Upper lobe of right lung (tissue), 1 donor: Measurements from ENCODE around the gene ARID1B. TPM values are rescaled to one million over a fixed set of nuclear protein-coding genes. Genes with fewer than 3 reads are reported as not detected.
A peak's percentile ranks its signal among the peaks of the same experiment; 100 is the strongest.

ENCODE experiments used
- ATAC-seq: fragments of 200-7000 bp; cut with Tn5 transposase; one replicate; pipeline ENCODE4 v1.9.1; 2020; ENCODE audit warnings: mild to moderate bottlenecking, moderate library complexity
- DNase-seq: peaks from one replicate; pipeline ENCODE4 v3.0.0-alpha.2; 2020
- H3K27ac ChIP-seq: fragments of 200-600 bp; one replicate; pipeline ENCODE4 v1.8.0; 2022
- H3K27me3 ChIP-seq: fragments of 200-600 bp; one replicate; pipeline ENCODE4 v1.8.0; 2022; ENCODE audit warnings: mild to moderate bottlenecking
- H3K36me3 ChIP-seq: fragments of 200-600 bp; one replicate; pipeline ENCODE4 v1.8.0; 2022
- H3K4me1 ChIP-seq: fragments of 200-600 bp; one replicate; pipeline ENCODE4 v1.8.0; 2022
- H3K4me3 ChIP-seq: fragments of 200-600 bp; one replicate; pipeline ENCODE4 v1.8.0; 2022; ENCODE audit warnings: mild to moderate bottlenecking
- H3K9me3 ChIP-seq: fragments of 200-600 bp; one replicate; pipeline ENCODE4 v1.8.0; 2022
- intact Hi-C: fragments of 100-400 bp; cut with DNase I; formaldehyde crosslinking; loops from one replicate; pipeline ENCODE4 v1.11.0; 2022
- total RNA-seq: library from RNA; stranded (reverse); fragmentation: NEBNext Ultra II Directional; extraction: Animal tissue kit (Norgen Biotek cat#: 25700); gene quantifications from one replicate; pipeline ENCODE4 v1.2.1, GENCODE V29; 2021
- TF ChIP-seq, protein P1 (sequence below): fragments of 200-600 bp; IDR thresholded peaks from one replicate; pipeline ENCODE4 v1.8.0; 2022; ENCODE audit warnings: antibody characterized with exemption
- donor health status: DM: no; HTN: yes; CAD: no; lungs with severe emphysema.

The ARID1B gene
- total RNA-seq, 1 donor from 2014 or later, result 80.4 TPM

DNA sequence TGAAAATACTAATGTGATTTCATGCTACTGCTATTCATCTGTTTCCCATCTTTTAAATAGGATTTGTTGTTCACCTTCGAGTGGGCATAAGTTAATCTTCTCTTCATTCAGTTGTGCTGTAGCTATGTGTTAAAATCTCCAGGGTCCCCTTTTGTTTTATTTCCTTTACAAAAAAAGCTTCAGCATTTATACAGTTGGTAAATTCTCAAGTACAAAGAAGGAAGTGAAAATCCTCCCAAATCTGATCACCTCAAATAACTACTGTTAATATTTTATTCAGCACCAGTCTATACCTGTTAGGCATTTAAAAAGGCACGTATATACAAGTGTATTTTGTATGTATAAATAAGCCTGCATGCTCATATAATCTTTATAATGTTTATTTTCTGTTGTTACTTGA is 294.9 kb downstream of the ARID1B start:
- Histone ChIP-seq H3K36me3 (no peaks in the 10 kb centered on the region), H3K9me3 (no peaks in the 10 kb centered on the region), H3K27me3 (no peaks in the 10 kb centered on the region), H3K4me3 (no peak overlapping the region), H3K27ac (no peak overlapping the region), H3K4me1 (peaks cover 25% of the 10 kb centered on the region)
- intact Hi-C loops, result no loop called here
- ATAC-seq (no peak), DNase-seq (no peak)
- TF ChIP-seq, protein P1, sequence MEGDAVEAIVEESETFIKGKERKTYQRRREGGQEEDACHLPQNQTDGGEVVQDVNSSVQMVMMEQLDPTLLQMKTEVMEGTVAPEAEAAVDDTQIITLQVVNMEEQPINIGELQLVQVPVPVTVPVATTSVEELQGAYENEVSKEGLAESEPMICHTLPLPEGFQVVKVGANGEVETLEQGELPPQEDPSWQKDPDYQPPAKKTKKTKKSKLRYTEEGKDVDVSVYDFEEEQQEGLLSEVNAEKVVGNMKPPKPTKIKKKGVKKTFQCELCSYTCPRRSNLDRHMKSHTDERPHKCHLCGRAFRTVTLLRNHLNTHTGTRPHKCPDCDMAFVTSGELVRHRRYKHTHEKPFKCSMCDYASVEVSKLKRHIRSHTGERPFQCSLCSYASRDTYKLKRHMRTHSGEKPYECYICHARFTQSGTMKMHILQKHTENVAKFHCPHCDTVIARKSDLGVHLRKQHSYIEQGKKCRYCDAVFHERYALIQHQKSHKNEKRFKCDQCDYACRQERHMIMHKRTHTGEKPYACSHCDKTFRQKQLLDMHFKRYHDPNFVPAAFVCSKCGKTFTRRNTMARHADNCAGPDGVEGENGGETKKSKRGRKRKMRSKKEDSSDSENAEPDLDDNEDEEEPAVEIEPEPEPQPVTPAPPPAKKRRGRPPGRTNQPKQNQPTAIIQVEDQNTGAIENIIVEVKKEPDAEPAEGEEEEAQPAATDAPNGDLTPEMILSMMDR, result no peak

- no peaks in the 10 kb centered on the region for H3K9me3 ChIP-seq
- H3K4me1 ChIP-seq, result peaks cover 14% of the 10 kb centered on the region
- no peaks in the 10 kb centered on the region for H3K27me3 ChIP-seq
- TF ChIP-seq, protein P1, result no peak
- H3K36me3 ChIP-seq, result no peaks in the 10 kb centered on the region
- H3K27ac ChIP-seq, result no peak overlapping the region
- intact Hi-C loops, result no loop called here
- H3K4me3 ChIP-seq, result no peak overlapping the region
- ATAC-seq, result no peak
- DNase-seq, result no peak
Observed at GRCh38 chr6:157073596-157073995, 296.4 kb downstream of the ARID1B start.

GRCh38 chr6:157074969-157075368 is 297.8 kb downstream of the ARID1B start:
- peaks cover 12% of the 10 kb centered on the region for H3K4me1 ChIP-seq
- no peak overlapping the region for H3K4me3 ChIP-seq
- no peak for ATAC-seq
- H3K9me3 ChIP-seq, result no peaks in the 10 kb centered on the region
- intact Hi-C loops, result no loop called here
- TF ChIP-seq, protein P1, result no peak
- no peak for DNase-seq
- H3K27me3 ChIP-seq, result no peaks in the 10 kb centered on the region
- H3K27ac ChIP-seq, result no peak overlapping the region
- H3K36me3 ChIP-seq, result no peaks in the 10 kb centered on the region

DNA sequence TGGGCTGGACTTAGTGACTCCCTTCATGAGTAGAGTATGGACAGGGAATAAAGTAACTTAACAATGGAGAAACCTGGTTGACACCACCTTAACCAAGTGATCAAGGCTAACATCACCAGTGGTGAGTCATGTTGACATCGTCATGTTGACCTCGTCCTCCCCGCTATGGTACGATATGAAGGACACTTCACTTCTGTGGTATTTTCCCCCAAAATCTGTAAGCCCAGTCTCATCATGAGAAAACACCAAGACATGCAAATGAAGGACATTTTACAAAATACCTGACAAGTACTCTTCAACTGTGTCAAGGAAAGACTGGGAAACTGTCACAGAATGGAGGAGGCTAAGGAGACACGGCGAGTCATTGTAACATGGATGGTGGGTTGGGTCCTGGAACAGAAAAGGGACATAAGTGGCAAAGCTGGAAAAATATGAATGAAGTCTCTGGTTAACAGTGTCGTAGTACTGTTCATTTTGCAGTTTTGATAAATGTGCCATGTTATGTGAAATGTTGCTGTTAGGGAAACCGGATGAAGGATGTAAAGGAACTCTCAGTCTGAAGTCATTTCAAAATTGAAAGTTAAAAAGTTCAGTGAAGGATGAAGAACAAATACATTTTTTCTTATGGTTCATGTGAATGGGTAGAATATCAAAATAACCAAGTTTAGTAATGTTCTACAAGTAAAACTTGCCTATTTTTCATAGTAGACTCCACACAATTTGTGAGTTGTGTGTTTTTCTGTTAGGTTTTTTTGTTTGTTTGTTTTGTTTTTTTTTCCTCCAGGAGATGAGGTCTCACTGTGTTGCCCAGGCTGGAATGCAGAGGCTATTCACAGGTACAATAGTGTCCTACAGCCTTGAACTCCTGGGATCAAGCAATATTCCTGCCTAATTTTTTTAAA is 298.6 kb downstream of the ARID1B start:
- intact Hi-C loops, result no loop called here
- ATAC-seq, result peak; percentile 21
- H3K4me1 ChIP-seq, result peaks cover 4% of the 10 kb centered on the region

DNA sequence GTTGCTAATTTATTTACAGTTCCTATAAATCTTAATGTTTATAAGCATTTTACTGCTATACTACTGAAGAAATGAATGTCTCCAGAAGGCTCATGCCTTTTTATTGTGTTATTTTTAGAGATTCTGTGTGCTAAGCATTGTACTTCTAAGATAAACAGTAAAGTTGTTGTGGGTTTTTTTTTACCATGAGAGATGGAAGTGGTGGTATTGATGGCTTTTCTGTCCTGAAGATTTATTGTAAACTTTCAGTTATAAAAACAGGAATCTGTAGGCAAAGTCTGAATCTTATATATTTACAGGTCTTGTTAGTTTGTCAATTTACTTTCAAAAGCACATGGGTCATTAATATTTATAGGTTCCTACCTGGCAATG is 299.3 kb downstream of the ARID1B start:
- no peak for ATAC-seq
- TF ChIP-seq, protein P1, result no peak
- Histone ChIP-seq H3K27ac (no peak overlapping the region), H3K27me3 (no peaks in the 10 kb centered on the region), H3K36me3 (no peaks in the 10 kb centered on the region), H3K9me3 (no peaks in the 10 kb centered on the region), H3K4me3 (no peak overlapping the region), H3K4me1 (no peaks in the 10 kb centered on the region)
- no peak for DNase-seq
- intact Hi-C loops, result no loop called here

More for the DNA sequence above, 298.6 kb downstream of the ARID1B start:
- Histone ChIP-seq H3K4me3 (no peak overlapping the region), H3K9me3 (no peaks in the 10 kb centered on the region), H3K27ac (no peak overlapping the region), H3K36me3 (no peaks in the 10 kb centered on the region), H3K27me3 (no peaks in the 10 kb centered on the region)
- no peak for DNase-seq
- TF ChIP-seq, protein P1, result no peak
